GM18867 (cell line): Measurements from ENCODE around the gene ERLEC1.
"Not testable (repeated sequence)": the region's sequence is repeated elsewhere in the genome, so short reads cannot be mapped to it uniquely, and the experiment has no call there.

Source experiments
- ATAC-seq: cut with Tn5 transposase; IDR thresholded peaks from one replicate; pipeline ENCODE4 v1.9.1; 2021; ENCODE audit warnings: mild to moderate bottlenecking, moderate library complexity; ENCODE audit not compliant: unreplicated experiment

ERLEC1 gene

DNA sequence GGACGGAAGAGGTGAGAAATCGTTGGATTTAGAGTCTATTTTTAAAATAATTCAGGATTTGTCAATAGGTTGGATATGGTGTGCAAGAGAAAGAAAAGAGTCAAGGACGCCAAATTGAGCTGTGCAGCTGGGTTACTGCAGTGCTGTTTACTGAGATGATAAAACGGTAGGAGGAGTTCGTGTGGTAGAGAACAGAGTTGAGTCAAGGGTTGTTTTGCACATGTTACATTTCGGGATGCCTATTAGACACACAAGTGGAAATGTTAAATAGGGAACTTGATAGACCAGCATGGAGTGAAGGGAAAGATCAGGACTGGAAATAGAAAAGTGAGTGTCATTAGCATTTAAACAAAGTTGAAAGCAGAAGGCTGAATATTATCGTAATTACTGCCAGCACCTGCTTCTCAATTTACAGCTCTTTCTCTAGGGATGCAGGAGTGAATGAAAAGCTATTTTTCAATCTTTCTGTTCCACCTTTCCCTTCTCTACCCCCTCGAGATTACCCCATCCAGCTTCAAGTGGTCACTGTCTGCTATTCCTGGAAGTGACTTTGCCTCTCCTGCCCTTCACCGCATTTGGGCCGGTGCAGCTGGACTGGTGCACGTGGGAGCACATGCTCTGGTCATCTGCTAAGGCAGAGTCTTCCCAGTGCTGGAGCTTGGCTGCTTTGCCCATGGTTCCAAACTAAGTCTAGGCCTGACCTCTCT is 42.6 kb downstream of the ERLEC1 start:
- no peak for ATAC-seq

DNA sequence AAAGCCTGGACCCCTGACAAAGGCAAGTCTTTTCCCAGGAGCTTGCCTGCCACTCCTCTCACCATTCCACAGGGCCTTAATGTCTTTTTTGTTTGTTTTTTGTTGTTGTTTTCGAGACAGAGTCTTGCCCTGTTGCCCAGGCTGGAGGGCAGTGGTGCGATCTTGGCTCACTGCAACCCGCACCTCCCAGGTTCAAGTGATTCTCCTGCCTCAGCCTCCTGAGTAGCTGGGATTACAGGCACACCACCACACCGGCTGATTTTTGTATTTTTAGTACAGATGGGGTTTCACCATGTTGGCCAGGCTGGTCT is 43.1 kb downstream of the ERLEC1 start:
- ATAC-seq, result not testable (repeated sequence)

GRCh38 chr2:53840580-53840979 is 53.7 kb downstream of the ERLEC1 start:
- ATAC-seq, result no peak

DNA sequence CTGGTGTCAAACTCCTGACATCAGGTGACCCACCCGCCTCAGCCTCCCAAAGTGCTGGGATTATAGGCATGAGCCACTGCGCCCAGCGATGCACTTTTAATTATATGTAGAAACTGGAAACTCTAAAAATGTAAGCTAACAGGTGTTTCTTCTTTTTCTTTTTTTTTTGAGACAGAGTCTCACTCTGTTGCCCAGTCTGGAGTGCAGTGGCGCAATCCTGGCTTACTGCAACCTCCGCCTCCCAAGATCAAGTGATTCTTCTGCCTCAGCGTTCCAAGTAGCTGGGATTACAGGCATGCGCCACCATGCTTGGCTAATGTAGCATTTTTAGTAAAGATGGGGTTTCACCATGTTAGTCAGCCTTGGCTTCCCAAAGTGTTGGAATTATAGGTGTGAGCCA is 54.8 kb downstream of the ERLEC1 start:
- not testable (repeated sequence) for ATAC-seq

DNA sequence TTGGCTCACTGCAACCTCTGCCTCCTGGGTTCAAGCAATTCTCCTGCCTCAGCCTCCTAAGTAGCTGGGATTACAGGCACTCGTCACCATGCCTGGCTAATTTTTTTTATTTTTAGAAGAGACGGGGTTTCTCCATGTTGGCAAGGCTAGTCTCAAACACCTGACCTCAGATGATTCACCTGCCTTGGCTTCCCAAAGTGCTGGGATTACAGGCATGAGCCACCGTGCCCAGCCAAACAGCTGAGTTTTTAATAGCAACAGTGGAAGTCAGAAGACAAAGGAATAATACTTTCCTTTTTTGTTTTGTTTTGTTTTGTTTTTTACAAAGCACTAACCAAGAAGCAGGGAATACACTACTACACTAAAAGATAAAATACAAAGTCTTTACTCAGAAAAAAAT is 56.0 kb downstream of the ERLEC1 start:
- ATAC-seq, result no peak

DNA sequence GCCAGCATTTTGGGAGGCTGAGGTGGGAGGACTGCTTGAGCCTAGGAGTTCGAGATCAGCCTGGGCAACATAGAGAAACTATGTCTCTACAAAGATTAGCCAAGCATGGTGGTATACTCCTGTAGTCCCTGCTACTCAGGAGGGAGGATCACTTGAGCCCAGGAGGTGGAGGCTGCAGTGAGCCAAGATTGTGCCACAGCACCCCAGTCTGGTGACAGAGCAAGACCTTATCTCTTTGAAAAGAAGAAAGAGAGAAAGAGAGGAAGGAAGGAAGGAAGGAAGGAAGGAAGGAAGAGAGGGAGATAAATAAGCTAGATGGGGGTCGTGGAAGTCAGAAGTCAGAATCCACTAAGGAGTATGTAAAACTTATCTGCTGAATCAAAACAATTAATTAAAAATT is 56.8 kb downstream of the ERLEC1 start:
- ATAC-seq, result no peak

DNA sequence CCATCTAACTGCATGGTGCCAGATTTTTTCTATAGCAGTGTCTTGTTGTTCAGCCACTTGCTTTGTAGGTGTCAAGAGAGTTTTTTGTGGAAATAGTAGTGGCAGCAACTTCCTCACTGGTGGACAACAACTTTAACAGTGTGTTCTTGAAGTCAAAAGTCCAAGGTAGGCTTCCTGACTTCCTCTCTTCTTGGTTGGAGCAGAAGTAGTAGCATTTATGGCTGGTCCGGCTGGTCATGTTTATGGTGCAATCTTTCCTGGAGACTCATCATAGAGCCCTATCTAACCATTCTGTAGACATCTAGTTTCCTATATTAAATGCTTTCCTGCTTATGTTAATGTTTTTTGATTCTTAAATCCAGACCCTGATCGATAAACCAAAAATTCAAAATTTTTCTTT is 61.2 kb downstream of the ERLEC1 start:
- ATAC-seq, result no peak

DNA sequence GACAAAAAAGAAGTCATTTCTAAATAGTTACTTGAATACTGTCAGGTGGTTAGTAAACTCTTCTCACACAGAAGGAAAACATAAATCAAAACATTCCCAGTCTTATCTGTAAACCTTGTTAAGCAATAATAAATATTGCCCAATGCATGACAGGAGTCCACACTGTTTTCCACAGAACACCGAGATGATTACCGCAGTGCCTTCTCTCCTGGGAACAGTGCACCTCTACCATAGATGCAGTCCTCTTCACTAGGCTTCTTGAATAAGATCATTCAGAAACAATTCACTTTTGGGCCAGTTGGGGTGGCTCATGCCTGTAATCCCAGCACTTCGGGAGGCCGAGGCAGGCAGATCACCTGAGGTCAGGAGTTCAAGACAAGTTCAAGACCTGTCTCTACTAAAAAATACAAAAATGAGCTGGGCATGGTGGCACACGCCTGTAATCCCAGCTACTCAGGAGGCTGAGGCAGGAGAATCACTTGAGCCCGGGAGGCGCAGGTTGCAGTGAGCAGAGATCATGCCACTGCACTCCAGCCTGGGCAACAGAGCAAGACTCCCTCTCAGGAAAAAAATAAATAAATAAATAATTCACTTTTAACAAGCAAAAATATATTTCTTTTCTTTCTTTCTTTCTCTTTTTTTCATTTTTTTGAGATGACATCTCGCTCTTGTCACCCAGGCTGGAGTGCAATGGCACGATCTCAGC is 64.4 kb downstream of the ERLEC1 start:
- not testable (repeated sequence) for ATAC-seq

DNA sequence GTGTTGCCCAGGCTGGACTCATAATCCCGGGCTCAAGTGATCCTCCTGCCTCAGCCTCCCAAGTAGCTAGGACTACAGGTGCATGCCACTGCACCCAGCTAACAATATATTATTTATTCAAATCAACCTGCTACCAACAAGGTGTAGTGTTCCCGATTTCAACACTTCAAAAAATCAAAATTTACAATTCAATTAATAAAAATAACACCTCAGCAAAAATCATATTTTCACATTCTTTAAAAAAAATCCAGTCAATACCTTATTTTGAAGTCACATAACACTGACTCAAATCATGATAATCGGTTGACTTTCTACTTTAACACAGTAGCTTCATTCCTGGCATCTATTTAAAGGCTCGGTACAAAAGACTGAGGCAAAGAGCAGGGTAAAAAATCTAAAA is 65.7 kb downstream of the ERLEC1 start:
- no peak for ATAC-seq

DNA sequence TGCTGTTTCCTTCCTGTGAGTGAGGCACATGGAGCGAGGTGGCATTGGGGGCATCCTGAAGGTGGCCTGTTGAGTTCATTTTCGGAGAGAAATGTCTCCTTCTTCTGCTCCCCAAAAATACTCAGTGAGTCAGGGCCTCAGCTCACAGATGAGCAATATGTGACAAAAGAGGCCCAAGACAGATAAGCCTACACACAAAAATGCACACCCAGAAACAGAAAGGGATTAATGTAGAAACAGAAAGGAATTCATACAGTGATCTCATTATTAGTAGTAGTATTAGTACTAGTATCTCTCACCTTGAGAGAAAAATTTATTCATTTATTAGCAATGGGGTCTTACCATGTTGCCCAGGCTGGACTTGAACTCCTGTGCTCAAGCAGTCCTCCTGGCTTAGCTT is 67.8 kb downstream of the ERLEC1 start:
- ATAC-seq, result peak; percentile 64

- no peak for ATAC-seq
Observed at GRCh38 chr2:53856272-53856671, 69.4 kb downstream of the ERLEC1 start.

DNA sequence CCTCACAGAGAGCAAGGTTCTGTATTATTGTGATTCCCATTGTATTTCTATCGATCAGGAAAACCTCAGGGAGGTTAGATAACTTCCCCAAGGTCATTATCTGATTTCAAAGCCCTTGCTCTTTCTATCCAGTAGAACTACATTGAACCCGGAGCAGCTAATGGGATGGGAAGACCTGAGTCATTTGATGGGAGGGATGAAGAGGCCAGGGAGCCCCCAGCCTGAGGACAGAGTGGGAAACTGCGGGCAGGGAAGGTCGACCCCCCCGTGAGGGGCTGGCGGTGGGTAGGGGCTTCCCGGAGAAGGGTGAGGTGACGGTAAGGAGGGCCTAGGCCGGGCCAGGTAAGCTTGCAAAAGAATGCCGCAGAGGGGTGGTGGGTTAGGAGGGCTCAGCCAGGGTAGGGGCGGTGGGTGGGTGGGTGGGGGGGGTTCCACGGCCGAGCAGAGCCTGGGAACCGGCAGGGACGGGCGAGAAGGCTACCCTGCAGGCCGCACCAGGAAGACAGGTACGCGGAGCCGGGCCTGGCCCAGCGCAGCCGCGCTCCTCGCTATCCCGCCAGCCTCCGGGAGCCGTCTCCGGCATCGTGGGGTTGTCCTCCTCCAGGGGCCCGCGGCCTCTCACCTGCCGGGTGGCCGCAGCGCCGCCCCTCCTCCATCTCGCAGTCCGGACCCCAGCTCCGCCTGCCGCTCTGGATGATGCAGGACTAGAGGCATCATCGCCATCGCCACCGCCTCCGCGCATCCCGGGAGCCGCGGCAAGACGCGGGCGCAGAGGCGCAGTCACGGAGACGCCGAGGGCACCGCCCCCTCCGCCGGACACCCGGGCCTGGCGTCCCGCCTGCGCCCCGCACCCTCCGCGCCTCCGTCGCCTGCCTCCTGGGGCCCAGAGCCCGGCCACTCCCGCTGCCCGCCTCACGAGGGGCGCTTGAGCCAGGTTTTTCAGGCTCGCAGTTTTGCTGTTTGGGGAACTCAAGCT is 72.7 kb downstream of the ERLEC1 start, which contains the start of gene GPR75:
GPR75 (minus strand) TSS at position 762 of the 976 bp plus-strand sequence. CDS start 5,211 bp downstream, outside the sequence.
- ATAC-seq, result no peak

DNA sequence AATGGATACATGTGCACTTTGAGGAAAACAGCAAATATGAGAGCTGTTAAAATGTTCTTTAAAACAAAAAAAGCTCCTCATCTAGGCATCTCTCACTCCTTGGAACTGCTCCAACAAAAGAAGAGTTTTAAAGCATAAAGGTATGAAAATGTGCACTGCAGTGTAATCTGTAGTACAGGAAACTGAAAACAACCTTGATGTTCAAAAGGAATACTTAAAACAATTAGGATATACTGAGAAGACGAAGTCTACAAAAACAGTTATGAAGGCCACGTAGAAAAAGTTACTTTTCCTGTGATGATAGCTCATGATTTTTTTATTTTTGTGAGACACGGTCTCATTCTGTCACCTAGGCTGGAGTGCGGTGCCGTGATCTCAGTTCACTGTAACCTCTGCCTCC is 75.0 kb downstream of the ERLEC1 start:
- no peak for ATAC-seq

DNA sequence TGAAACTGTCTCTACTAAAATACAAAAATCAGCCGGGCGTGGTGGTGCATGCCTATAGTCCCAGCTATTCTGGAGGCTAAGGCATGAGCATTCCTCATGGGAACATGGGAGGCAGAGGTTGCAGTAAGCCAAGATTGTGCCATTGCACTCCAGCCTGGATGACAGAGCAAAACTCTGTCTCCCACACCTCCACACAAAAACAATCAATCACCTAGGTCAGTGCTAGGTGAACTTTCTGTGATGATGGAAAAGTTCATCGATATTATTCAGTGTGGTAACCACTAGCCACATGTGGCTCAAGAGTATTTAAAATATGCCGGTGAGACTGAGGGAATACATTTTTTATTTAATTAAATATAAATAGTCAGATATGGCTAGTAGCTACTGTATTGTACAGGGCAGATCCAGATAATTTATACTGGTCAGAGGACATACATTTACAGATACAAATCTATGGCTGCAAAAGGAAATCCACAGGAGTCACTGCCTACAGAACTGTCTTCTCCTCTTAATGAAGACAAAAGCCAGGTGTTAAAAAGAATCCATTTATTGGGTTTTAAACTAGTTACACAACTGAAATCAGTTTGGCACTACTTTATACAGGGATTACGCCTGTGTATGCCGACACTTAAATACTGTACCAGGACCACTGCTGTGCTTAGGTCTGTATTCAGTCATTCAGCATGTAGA is 76.8 kb downstream of the ERLEC1 start:
- no peak for ATAC-seq

DNA sequence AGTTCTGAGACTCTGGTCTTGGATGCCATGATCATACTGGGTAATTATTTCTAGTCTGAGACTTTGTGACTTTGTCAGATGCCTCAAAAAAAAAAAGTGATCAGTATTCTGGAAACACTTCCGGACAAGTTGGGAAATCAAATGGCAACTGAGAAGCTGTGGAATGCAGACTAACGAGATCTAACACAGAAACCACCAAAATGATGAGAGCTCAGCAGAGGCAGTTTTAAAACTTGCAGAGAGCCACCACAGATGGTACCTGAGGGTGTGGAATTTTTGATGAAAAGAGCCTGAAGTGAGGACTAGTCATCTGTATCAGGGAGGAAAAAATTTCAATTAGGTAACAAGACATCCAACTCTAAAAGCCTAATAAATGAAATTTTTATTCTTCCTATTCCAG is 78.4 kb downstream of the ERLEC1 start:
- no peak for ATAC-seq

- ATAC-seq, result no peak
Observed at GRCh38 chr2:53865962-53866361, 79.1 kb downstream of the ERLEC1 start.

DNA sequence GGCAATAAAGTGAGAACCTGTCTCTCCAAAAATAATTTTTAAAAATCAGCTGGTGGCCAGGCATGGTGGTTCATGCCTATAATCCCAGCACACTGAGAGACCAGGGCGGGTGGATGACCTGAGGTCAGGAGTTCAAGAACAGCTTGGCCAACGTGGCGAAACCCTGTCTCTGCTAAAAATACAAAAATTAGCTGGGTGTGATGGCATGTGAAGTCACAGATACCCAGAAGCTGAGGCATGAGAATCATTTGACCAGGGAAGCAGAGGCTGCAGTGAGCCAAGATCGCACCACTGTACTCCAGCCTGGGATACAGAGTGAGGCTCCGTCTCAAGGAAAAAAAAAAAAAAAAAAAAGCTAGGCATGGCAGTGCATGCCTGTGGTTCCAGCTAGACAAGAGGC is 80.3 kb downstream of the ERLEC1 start:
- no peak for ATAC-seq

- ATAC-seq, result no peak
Observed at GRCh38 chr2:53867773-53868172, 80.9 kb downstream of the ERLEC1 start.
